DMS53 treated with DMSO at 0.1 percent for 48 hours (cell line): ENCODE results near the gene GRM5.
"Not testable (repeated sequence)": the region's sequence is repeated elsewhere in the genome, so short reads cannot be mapped to it uniquely, and the experiment has no call there.

Experiments
- DNase-seq: peaks from one replicate; lab custom pipeline; 2025; ENCODE audit not compliant: unreplicated experiment; lab: John Stamatoyannopoulos, UW

GRM5 gene

GRCh38 chr11:88508759-88509581 is 556.8 kb downstream of the GRM5 start:
- peak; percentile 67 for DNase-seq

GRCh38 chr11:88508418-88508758 is 557.4 kb downstream of the GRM5 start:
- DNase-seq, result no peak

- DNase-seq, result peak; percentile 28
These were observed 557.9 kb downstream of the GRM5 start for GRCh38 chr11:88507771-88508417.

- DNase-seq, result no peak
These were observed 564.2 kb downstream of the GRM5 start for GRCh38 chr11:88501541-88501940.

GRCh38 chr11:88495836-88496235 is 569.9 kb downstream of the GRM5 start:
- DNase-seq, result no peak

- DNase-seq, result no peak
These were observed 570.9 kb downstream of the GRM5 start for GRCh38 chr11:88494848-88495247.

GRCh38 chr11:88491674-88492073 is 574.1 kb downstream of the GRM5 start:
- no peak for DNase-seq

GRCh38 chr11:88489030-88489429 is 576.8 kb downstream of the GRM5 start:
- no peak for DNase-seq

- no peak for DNase-seq
These were observed 578.1 kb downstream of the GRM5 start for GRCh38 chr11:88487646-88488045.

GRCh38 chr11:88484873-88485621 is 580.7 kb downstream of the GRM5 start:
- DNase-seq, result peak; percentile 77

GRCh38 chr11:88482871-88483301 is 582.9 kb downstream of the GRM5 start:
- DNase-seq, result no peak

- no peak for DNase-seq
These were observed 585.6 kb downstream of the GRM5 start for GRCh38 chr11:88480223-88480622.

- DNase-seq, result no peak
These were observed 587.5 kb downstream of the GRM5 start for GRCh38 chr11:88478136-88478815.

GRCh38 chr11:88475991-88476418 is 589.8 kb downstream of the GRM5 start:
- no peak for DNase-seq

GRCh38 chr11:88474655-88475054 is 591.1 kb downstream of the GRM5 start:
- no peak for DNase-seq

- DNase-seq, result no peak
These were observed 596.1 kb downstream of the GRM5 start for GRCh38 chr11:88469561-88470225.

GRCh38 chr11:88464528-88464927 is 601.3 kb downstream of the GRM5 start:
- no peak for DNase-seq

GRCh38 chr11:88463301-88463700 is 602.5 kb downstream of the GRM5 start:
- not testable (repeated sequence) for DNase-seq

GRCh38 chr11:88458047-88458446 is 607.7 kb downstream of the GRM5 start:
- DNase-seq, result not testable (repeated sequence)

GRCh38 chr11:88455974-88456373 is 609.8 kb downstream of the GRM5 start:
- no peak for DNase-seq

- no peak for DNase-seq
These were observed 610.9 kb downstream of the GRM5 start for GRCh38 chr11:88454881-88455280.
